Measurements from ENCODE around the gene SNX11.

Gene SNX11

DNA sequence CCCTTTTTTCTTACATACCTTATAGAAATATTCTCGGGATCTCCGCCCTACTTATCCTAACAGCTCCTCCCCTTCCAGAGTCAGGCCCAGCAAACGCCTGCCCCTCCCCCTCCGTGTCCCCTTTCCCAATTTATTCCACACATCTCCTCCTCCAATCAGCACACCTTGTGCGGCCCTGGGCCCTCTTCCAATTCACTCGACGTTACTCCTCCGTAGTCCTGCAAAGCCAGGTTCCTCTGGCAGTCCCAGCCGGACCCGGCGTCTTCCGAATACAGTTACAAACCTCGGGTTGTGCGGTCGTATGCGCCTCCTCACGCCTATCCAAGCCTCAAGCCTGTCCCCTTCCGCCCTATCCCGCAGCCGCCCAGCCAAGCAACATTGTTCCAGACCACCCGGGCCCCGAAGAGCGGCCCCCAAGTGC is 7.0 kb upstream of the SNX11 start:
- TF ChIP-seq, protein P1, sequence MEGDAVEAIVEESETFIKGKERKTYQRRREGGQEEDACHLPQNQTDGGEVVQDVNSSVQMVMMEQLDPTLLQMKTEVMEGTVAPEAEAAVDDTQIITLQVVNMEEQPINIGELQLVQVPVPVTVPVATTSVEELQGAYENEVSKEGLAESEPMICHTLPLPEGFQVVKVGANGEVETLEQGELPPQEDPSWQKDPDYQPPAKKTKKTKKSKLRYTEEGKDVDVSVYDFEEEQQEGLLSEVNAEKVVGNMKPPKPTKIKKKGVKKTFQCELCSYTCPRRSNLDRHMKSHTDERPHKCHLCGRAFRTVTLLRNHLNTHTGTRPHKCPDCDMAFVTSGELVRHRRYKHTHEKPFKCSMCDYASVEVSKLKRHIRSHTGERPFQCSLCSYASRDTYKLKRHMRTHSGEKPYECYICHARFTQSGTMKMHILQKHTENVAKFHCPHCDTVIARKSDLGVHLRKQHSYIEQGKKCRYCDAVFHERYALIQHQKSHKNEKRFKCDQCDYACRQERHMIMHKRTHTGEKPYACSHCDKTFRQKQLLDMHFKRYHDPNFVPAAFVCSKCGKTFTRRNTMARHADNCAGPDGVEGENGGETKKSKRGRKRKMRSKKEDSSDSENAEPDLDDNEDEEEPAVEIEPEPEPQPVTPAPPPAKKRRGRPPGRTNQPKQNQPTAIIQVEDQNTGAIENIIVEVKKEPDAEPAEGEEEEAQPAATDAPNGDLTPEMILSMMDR (conservative IDR thresholded peaks at IDR 0.05; ENCODE audit: low read depth, low read length), result no peak

DNA sequence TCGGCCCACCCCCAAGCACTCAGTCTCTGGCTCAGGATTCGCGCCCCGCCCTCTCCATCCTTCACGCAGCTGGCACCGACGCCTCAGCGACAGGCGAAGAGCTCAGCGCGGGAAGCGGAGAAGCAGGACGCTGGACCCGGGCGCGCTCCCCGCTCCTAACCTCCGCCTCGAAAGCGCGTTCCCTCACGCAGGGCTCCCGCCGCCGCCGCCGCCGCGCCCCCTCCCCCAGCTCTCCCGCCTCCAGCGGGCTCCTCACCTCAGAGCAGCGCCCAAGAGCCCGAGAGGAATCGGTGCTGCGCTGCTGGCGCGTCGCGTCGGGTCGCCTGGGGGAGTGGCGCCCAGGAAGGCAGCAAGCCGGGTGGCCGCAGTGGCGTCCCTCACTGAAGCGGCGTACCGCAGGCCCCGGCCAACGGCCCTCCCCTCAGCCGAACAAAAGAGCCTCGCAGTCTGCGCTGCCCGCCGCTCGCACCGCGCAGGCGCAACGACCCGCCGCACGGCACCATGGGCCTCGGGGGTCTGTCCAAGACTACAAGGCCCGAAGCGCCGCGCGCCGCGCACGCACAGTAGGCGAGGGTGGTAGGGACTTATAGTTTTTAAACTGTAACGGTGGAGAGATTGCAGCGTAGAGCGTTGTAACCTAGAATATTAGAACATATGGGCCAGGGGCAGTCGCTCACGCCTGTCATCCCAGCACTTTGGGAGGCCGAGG is 6.4 kb upstream of the SNX11 start, which contains the start of gene CBX1:
Gene CBX1, minus strand, starts transcription at position 467 of the 709 bp plus-strand sequence. CDS start 24,474 bp downstream, outside the sequence.
- peak within 1 kb of the TSS; percentile 94 for H3K4me3 ChIP-seq (ENCODE audit: low read depth, low read length)
- TF ChIP-seq, protein P1 (conservative IDR thresholded peaks at IDR 0.05; ENCODE audit: low read depth, low read length), result no peak
- peak; percentile 97 for DNase-seq (ENCODE audit: low read depth)

More for the DNA sequence above, 7.0 kb upstream of the SNX11 start:
- peak; percentile 64 for DNase-seq (ENCODE audit: low read depth)
- H3K4me3 ChIP-seq (ENCODE audit: low read depth, low read length), result peak overlapping the region; percentile 94

DNA sequence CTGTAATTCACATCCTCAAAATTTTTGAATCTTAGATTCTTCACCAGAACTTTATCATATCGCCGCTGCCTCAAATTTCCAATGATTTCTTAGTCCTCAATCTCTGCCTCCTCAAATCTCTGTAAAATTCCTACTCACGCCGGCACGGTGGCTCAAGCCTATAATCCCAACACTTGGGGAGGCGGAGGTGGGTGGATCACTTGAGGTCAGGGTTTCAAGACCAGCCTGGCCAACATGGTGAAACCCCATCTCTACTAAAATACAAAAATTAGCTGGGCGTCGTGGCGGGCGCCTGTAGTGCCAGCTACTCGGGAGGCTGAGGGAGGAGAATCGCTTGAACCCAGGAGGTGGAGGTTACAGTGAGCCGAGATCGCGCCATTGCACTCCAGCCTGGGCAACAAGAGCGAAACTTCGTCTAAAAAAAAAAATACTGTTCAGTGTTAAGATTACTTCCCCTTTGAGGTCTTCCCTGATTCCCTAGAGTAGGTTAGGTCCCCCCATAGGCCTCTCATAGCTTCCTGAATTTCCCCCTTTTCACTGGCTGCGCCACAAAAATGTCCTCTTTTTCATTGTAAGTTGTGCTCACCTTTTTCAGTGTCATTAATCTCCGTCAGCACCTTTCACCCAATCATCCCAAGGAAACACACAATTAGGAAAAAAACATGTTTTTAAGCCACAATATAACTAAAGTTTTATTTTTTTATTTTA is 5.4 kb upstream of the SNX11 start:
- H3K4me3 ChIP-seq (ENCODE audit: low read depth, low read length), result no peak overlapping the region
- TF ChIP-seq, protein P1 (conservative IDR thresholded peaks at IDR 0.05; ENCODE audit: low read depth, low read length), result no peak

DNA sequence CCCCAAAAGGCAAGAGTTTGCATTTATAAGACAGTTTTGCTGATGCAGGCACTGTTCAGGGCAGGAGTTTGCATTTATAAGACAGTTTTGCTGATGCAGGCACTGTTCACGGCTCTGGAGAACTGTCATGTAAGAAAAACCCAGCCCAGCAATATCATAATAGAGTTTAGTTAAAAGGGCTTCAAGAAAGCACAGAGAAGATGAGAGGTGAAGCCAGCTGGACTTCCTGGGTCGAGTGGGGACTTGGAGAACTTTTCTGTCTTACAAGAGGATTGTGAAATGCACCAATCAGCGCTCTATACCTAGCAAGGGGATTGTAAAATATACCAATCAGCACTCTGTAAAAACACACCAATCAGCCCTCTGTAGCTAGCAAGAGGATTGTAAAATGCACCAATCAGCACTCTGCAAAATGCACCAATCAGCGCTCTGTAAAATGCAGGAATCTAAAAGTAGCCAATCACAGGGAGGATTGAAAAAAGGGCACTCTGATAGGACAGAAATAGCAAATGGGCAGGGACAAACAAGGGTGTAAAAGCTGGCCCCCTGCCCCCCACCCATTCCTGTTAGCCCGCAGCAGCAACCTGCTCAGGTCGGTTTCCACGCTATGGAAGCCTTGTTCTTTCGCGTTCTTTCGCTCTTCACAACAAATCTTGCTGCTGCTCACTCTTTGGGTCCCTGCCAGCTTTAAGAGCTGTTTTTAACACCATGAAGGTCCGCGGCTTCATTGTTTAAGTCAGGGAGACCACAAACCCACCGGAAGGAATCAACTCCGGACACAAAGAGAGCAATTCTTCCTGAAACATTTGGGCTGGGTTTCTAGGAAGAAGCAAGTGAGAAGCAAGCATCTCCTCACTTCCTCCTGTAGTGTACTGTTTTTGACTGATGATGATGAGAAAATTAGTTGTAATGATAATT is 4.5 kb upstream of the SNX11 start:
- TF ChIP-seq, protein P1 (conservative IDR thresholded peaks at IDR 0.05; ENCODE audit: low read depth, low read length), result no peak
- H3K4me3 ChIP-seq (ENCODE audit: low read depth, low read length), result no peak overlapping the region
- DNase-seq (ENCODE audit: low read depth), result no peak

More for the DNA sequence above, 5.4 kb upstream of the SNX11 start:
- DNase-seq (ENCODE audit: low read depth), result no peak

DNA sequence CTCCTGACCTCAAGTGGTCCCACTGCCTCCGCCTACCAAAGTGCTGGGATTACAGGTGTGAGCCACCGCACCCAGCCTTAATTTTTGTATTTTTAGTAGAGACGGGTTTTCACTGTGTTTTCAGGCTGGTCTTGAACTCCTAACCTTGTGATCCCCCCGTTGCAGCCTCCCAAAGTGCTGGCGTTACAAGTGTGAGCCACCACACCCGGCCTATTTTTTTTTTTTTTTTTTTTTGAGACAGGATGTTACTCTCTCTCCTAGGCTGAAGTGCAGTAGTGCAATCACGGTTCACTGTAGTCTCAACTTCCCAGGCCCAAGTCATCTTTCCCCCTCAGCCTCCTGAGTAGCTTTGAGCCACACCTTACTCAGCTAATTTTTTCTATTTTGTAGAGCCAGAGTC is 3.1 kb upstream of the SNX11 start:
- no peak overlapping the region for H3K4me3 ChIP-seq (ENCODE audit: low read depth, low read length)
- DNase-seq (ENCODE audit: low read depth), result no peak
- TF ChIP-seq, protein P1 (conservative IDR thresholded peaks at IDR 0.05; ENCODE audit: low read depth, low read length), result no peak

DNA sequence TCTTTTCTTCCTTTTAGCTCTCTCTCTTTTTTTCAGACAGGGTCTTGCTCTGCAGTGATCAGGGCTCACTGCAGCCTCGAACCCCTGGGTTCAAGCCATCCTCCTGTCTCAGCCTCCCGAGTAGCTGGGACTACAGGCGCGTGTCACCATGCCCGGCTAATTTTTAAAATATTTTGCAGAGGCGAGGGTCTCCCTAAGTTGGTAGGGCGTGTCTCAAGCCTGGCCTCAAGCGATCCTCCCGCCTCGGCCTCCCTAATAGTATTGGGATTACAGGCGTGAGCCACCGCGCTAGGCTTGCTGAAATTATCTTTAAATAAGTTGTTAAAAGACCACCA is 797 bp upstream of the SNX11 start:
- no peak for DNase-seq (ENCODE audit: low read depth)
- TF ChIP-seq, protein P1 (conservative IDR thresholded peaks at IDR 0.05; ENCODE audit: low read depth, low read length), result no peak
- peak overlapping the region; percentile 94 for H3K4me3 ChIP-seq (ENCODE audit: low read depth, low read length)

All from choroid plexus epithelial cell (primary cell).